Coronary artery (tissue), 2 donors: ENCODE results near the gene MMP2.
A peak's percentile ranks its signal among the peaks of the same experiment; 100 is the strongest.

ENCODE experiments used
- DNase-seq: peaks from one replicate; pipeline ENCODE4 v3.0.0-alpha.2; 2017; ENCODE audit warnings: low spot score
- H3K27ac ChIP-seq, 2 donors: fragments of 200-600 bp; sonication (generic); one replicate each; pipeline ENCODE4 v1.5.1; 2016 to 2019
- H3K4me3 ChIP-seq: fragments of 200-600 bp; sonication (generic); 2 replicates; pipeline ENCODE4 v1.5.1; 2016; ENCODE audit warnings: mild to moderate bottlenecking, moderate library complexity
- CTCF ChIP-seq: fragments of 200-600 bp; sonication (generic); IDR thresholded peaks from one replicate; pipeline ENCODE4 v1.5.1; 2019; ENCODE audit warnings: antibody characterized with exemption

The MMP2 gene

GRCh38 chr16:55482056-55482455 lies 3.1 kb downstream of the MMP2 start:
- peak overlapping the region; percentile 78 for H3K4me3 ChIP-seq
- DNase-seq: no peak
- peak overlapping the region in 1 of 2 donors; percentile 87 for H3K27ac ChIP-seq
- TF ChIP-seq CTCF: no peak

- DNase-seq: no peak
- Histone ChIP-seq H3K4me3 (no peak overlapping the region), H3K27ac (peak overlapping the region; percentile 52 to 73)
- TF ChIP-seq CTCF: no peak
These were observed 8.2 kb downstream of the MMP2 start for GRCh38 chr16:55487048-55487803.

GRCh38 chr16:55488306-55488705 lies 9.3 kb downstream of the MMP2 start:
- TF ChIP-seq CTCF: no peak
- Histone ChIP-seq H3K27ac (peak overlapping the region in 1 of 2 donors; percentile 73), H3K4me3 (no peak overlapping the region)
- DNase-seq: peak; percentile 53

- no peak overlapping the region for H3K4me3 ChIP-seq
- no peak for TF ChIP-seq CTCF
- H3K27ac ChIP-seq: peak overlapping the region in 1 of 2 donors; percentile 73
- DNase-seq: peak; percentile 66
These were observed 10.3 kb downstream of the MMP2 start for GRCh38 chr16:55489119-55489955.

- DNase-seq: peak; percentile 69
- no peak overlapping the region for H3K4me3 ChIP-seq
- no peak for TF ChIP-seq CTCF
- H3K27ac ChIP-seq: peak overlapping the region in 1 of 2 donors; percentile 41
These were observed 10.9 kb downstream of the MMP2 start for GRCh38 chr16:55489956-55490265.

GRCh38 chr16:55490301-55490700 lies 11.3 kb downstream of the MMP2 start:
- no peak for TF ChIP-seq CTCF
- H3K4me3 ChIP-seq: no peak overlapping the region
- DNase-seq: peak; percentile 66
- H3K27ac ChIP-seq: peak overlapping the region in 1 of 2 donors; percentile 41
